HG03095 (cell line): ENCODE results near the gene NUMB.

Source experiments
- ATAC-seq: cut with Tn5 transposase; IDR thresholded peaks from one replicate; pipeline ENCODE4 v1.9.1; 2021; ENCODE audit warnings: moderate library complexity; ENCODE audit not compliant: unreplicated experiment

The NUMB gene

DNA sequence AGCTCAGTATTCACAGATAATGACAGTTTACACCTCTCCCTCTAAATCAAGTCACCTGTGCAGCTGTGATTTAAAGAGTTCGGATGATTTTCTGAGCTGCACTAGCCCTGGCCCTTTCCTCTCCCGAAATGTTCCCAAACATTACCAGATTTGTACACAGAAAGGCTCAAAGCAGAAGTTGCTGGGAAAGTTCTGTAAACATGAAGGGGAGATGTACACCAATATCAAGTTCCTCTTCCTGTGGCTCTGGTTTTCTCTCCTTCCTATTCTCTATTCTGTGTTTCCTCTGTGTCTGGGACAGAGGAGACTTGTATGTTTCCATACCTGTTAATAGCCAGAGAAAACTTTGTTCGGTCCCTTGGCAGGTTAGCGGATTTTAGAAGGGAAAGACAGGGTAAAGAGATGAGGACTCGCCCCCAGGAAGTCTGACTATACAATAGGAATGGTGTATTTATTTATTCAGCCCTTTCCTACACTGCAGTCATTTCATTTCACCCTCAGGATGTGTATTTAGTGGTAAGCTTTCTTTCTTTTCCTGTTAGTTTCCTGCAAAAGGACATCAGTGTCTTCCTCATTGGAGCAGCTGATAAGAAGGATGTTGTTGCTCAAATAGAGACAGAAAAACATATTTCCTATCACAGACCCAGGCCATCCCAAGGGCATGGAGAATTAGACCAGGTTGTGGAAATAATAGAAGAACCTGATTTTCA, 7.6 kb upstream of the NUMB start:
- no peak for ATAC-seq

DNA sequence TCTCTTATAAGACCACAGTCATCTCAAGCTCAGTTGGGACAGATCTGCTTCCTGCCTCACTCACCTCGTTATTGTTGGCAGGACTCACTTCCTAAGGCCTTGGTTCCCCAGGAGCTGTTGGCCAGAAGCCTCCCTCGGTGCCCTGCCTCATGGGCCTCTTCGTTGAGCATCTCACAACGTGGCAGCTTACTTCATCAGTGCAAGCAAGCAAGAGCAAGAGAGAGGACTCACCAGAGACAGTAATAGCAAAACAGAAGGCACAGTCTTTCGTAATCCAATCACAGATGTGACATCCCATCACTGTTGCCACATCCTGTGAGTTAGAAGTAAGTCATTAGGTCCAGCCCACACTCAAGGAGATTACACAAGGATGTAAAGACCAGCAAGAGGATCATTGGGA, 5.1 kb upstream of the NUMB start:
- ATAC-seq, result no peak

DNA sequence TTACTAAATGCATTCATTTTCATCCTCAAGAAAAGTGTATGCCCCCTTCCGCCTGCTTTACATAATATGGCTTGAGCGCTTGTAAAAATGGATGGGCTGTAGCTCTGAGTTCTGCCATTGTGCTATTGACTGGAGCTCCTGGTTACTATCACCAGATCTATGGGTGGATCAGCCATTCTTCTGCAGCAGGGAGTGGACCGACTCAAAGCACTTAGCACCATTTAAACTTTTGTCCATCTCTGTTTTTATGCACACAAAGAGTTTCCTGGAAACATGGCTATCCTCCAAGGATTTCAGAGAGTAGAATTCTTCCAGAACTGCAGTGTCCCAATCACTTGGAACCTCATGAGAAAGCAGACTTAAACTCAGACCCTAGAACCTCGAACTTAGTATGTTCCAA, 4.5 kb upstream of the NUMB start:
- ATAC-seq, result no peak

DNA sequence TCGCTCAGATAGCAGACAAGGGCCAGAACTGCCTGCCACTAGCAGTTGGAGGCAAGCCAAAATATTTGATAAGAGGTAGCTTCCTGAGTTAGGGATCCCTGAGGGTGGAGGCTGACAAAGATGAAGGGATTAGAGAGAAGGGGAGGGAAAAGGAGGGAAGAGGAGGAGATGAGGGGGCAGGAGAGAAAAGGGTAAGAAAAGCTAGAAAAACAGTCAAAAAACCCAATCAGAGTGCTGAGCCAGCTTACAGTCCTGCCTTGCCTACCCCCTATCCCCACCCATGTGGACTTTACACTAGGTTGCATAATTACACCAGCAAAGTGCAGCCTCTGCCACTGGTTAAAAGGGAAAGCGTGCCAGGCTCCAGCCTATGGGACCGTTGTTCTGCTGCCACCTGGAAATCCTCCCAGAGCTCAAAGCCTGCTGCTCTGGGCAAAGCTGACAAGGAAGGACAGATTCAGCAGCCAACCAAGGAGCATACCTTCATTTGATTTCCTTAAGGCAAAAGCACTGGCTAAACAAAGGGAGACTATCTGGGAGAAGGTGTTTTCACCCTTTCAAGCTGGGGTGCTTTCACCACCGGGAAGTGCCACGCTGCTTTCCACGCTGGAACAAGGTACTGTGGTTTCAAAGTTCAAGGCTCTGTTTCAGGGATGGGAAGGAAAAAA, 3.8 kb upstream of the NUMB start:
- ATAC-seq, result no peak

DNA sequence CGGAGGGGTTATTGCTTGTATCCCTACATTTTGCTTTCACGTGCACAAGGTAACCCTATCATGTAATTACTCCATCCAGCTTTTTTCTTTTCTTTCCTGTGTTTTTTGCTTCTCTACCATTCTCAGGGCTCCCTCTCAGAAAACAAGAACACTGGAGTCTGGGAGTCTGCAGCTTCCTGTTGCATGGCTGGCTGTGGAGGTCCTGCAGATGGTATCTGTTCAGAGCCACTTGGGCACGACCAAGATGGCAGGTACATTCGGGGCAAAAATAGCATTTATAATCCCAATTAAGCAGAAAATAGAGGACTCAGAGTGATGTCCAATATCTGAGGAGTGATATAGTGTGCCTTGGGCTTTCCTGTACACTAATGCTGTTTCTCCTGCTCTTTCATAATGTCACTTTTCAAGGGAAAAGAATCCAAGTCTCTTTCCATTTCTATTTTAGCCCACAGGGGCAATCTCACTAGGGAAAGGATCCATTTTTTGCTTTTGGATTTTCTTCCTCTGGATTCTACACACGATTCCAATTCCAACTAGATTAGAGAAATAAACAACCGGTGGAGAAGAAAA, 3.2 kb upstream of the NUMB start:
- ATAC-seq, result no peak

DNA sequence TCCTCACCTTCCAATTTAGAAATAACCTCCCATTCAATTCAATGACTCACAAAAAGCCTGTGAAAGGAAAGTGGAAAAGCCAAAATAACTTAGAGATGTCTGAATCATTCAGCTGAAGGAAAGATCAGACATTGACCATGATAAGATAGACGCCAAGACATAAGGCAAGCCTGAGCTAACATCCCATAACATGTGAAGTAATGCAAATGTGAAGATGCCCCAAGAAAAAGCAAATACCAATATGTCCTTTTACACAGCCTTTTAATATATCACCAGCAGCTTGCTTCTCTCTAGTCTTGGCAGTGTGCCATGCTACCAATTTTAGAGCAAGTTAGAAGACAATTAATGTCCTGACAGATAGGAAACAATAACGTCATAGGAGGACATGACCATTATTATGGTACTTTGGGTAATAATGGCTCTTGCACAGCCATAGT, 2.4 kb upstream of the NUMB start:
- ATAC-seq, result no peak

DNA sequence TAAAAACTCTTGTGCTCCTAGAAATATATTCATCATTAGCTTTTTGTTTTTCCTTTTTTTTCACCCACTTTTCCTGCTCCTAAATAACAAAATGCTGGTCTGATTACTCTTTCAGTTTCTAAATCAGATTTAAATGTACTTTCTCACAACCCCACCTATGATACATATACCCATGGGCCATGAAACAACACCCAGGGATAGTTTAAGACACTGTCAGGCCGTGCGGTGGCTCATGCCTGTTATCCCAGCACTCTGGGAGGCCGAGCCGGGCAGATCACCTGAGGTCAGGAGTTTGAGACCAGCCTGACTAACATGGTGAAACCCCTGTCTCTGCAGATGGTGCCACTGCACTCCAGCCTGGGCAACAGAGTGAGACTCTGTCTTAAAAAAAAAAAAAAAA, 1.6 kb upstream of the NUMB start:
- no peak for ATAC-seq

DNA sequence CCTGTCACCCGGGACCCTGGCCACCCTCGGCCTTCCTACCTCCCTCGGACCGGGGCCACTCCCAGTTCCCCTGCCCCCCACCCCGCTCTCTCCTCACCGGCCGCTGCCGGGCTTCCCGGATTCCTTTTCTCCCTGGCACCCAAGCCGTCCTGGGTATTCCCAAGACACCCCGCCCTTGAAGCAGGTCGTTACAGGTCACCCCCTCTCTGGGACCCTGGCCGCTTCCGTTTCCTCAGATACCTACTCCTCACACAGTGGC, 493 bp downstream of the NUMB start:
- ATAC-seq, result no peak

DNA sequence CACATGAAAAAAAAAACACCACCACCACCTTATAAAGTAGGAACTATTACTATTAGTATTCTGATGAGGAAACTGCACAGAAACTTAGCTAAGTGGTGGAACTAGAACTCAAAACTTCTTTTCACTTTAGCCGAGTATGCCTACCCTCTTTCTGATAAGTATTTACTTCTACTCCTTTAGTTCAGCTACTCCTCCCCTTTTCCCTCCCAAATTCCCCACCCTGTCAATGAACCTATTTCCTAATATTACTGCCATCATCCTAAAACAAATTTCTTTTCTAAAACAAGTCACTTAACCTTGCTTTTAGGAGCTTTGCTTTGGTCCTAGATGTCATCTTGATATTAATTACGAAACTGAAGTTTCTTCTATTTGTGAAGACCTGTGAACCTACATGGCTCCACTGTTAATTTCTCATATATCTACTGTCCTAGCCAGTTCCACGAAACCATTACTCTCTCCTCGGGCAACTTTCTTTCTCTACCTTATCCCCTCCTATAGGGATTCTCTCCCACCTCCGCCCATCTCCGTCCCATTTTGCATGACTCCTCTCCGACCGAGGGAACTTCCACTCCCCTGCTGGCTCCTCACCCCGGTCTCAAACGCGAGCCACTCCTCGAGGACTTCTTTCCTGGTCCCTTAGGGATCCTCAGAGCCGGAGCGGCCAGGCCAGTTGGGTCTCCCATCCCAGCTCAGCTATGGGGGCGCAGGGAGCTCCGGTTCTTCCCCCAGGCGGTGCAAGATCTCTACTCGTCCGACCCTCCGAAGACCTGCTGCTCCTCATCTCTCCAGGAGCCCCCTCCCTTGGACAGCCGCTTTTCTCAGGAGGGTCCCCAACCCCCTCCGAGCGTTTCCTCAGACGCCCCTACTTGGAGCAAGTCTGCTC, 1.1 kb downstream of the NUMB start:
- no peak for ATAC-seq

DNA sequence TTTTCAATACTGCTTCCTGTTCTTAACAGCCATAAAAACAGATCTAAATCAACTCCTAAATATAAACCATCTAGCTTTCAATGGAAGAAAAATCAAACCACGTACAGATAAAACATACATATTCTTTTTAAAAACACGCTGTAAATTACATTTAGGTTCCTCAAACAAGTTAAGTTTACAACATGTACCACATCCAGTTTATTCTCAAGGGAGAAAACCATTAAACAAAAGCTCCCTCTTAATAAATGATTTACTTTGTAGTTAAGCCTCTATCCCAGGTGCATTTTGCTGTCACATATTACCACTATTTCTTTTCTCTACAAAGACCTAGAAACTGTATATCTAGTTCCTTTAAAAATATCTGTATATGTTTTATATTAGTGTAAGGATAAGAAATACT, 3.1 kb downstream of the NUMB start:
- ATAC-seq, result no peak

DNA sequence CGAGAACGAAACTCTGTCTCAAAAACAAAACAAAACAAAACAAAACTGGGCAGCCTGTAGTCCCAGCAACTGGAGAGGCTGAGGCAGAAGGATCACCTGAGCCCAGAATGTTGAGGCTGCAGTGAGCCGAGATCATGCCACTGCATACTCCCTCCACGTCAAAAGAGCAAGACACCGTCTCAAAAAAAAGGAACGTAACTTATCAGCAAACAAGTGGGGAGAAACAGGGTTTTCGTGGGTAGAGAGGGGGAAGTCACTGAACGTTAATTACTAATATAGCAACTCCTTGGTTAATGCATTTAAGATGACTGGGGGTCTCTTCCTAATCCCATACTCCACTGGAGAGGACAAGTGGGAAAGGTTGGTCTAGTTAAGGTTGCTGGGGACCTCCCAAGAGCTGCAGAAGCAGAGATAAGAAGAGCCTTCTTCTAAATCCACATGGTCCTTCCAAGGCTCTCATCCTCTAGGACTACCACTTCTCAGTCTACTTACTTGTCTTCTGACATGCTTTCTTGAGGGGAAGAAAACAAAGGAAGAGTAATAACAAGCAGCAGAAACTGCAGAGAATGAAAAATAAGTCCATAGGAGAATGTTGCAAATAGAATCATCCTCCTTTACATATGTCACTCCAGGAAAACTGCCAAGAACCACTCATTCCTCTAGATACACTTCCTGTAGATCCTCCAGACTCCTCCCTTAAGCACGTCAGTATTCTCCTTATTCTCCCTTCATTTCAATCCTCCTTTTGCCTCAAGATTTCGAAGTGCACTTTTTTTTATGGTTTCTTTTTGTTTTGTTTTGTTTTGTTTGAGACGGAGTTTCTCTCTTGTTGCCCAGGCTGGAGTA, 5.8 kb downstream of the NUMB start:
- no peak for ATAC-seq

DNA sequence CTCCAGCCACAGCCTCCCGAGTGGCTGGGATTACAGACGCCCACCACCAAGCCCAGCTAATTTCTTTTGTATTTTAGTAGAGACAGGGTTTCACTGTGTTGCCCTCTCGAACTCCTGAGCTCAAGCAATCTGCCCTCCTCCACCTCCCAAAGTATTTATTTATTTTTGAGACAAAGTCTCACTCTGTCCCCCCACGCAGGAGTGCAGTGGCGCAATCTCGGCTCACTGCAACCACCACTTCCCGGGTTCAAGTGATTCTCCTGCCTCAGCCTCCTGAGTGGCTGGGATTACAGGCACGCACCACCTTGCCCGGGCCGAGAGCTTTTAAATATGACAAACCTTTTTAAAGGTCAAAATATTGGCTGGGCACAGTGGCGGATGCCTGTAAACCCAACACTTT, 14.6 kb downstream of the NUMB start:
- ATAC-seq, result no peak

DNA sequence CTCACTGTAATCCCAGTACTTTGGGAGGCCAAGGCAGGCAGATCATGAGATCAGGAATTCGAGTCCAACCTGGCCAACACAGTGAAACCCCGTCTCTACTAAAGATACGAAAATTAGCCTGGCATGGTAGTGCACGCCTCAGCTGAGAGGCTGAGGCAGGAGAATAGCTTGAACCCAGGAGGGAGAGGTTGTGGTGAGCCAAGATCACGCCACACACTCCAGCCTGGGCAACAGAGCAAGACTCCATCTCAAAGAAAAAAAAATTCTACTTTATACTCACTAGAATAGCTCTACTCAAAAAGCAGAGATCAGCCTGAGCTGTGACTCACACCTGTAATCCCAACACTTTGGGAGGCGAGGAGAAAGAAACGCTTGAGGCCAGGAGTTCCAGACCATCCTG, 17.1 kb downstream of the NUMB start:
- no peak for ATAC-seq

DNA sequence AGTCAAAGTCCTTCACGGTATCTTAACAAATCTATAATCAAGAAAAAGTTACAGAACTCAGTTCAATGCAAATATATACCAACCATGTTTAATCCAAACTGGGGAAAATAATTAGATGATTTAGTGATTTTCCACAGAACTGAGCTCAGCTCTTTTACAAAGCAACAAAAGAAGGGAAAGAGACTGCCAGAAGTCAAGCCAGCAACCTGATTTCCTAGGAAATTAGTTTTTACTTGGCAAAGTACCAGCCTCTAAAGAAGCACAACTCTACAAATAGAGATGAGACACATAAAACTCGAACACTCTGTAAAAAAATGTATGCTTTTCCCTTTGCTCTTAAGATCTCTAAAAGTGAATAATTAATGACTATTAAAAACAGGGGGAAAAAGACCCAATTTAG, 19.4 kb downstream of the NUMB start:
- no peak for ATAC-seq

DNA sequence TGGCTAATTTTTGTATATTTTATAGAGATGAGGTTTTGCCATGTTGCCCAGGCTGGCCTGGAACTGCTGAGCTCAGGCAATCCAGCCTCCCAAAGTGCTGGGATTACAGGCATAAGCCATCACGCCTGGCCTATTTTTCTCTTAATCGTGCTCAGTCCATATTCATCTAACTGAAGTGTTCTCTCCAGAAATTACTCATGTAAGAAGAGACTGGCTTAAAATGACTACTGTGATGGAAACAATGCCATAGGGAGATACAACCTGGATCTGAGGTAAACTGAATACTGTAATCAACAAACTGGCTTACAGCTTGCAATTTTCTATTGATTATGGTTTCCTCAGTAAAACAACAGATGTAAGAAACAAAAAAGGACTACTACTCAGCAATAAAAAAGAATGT, 21.1 kb downstream of the NUMB start:
- no peak for ATAC-seq

DNA sequence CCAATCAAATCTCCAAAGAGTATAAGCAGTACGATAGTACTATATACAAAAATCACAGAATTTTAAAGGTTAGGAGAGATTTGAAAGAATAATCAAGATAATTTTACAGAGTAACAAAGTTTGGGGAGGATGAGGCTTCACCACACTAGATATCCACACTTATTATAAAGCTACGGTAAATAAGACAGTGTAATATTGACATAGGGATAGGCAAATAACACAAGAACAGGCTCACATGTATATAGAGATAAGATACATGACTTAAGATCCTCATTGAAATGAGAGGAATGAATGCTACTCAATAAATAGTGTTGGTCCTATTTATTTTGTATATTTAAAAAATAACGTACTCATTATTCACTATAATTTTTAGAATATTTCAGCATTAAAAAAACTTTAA, 26.2 kb downstream of the NUMB start:
- ATAC-seq, result no peak

DNA sequence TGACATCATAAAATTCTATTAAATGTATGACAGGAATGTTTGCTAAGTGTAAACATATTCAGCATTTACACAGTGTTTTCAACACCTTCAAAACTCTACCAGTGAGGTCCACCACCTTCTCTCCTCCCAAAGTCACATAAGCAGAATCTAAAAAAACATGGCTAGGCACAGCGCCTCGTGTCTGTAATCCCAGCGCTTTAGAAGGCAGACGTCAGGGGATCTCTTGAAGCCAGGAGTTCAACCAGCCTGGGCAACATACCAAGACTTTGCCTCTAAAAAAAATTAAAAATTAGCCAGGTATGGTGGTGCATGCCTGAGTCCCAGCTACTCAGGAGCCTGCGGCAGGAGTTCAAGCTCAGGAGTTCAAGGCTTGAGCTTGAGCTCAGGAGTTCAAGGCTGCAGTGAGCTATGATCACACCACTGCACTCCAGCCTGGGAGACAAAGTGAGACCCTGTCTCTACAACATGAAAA, 30.0 kb downstream of the NUMB start:
- no peak for ATAC-seq

DNA sequence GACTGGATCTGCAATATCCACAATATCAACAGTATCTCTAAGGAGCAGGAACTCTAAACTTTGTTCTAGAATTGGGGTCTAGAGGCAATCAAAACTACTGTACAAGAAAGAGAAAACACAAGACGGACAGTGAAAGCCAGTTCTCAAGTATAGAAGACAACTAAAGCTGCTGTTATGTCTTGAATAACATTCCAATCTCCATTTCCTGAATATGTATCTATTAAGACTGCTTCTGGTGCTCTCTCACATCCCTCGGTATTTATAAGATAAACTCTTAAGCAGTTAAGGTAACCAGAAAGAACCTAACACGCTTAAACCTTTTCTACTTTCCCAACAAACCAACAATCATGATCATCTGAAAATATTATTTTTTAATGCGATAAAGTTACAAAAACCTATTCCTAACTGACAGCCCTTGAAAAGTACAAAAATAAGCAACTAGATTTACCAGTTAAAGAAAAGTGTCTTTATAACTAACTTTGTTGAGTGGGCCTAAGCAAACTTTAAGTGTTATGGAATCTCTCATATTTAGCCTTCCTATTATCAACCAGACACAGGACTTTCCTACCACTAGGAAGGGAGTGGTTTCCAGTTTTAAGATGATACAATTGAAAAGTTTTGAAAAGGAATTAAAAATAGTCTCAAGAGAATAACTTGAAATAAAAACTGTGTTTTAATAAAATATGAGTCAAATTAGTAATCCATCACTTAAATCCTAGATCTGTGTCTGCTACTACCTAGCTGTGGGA, 30.7 kb downstream of the NUMB start:
- no peak for ATAC-seq

DNA sequence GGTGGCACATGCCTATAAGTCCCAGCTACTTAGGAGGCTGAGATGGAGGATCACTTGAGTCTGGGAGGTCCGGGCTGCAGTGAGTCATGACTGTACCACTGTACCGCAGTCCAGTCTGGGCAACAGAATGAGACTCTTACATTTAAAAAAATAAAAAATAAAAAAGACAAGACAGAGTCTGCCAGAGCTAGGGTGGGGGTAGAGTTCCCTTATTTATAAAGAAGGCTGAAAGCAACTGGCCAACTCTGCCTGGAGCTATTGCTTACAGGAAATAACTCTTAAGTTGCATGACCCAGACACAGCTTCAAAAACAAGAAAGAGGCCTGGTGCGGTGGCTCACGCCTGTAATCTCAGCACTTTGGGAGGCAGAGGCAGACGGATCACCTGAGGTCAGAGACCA, 31.5 kb downstream of the NUMB start:
- ATAC-seq, result no peak

DNA sequence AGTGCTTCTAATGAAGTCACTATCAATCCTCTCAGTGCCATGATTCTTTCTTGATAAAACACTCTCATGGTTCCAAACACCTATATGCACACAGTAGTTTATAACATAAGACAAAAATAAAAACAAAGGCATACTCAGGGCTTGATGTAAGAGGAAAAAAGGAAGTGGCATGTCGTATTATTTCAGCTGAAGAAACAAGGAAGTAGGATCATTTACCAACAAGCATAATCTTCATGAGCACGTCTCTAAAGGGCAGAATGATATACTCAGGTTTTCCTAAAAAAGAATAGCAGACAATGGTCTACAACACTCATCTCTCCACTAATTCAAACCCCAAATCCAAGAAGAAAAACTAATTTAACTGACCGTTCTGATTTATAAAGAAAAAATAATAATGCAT, 33.9 kb downstream of the NUMB start:
- ATAC-seq, result no peak
